Nucleus accumbens (tissue), 56 donors: ENCODE results near the gene PRPF40B.

ENCODE experiments used
- DNase-seq, 56 donors: peaks; one replicate each; lab custom pipeline; 2025; lab: John Stamatoyannopoulos, UW

Gene PRPF40B

DNA sequence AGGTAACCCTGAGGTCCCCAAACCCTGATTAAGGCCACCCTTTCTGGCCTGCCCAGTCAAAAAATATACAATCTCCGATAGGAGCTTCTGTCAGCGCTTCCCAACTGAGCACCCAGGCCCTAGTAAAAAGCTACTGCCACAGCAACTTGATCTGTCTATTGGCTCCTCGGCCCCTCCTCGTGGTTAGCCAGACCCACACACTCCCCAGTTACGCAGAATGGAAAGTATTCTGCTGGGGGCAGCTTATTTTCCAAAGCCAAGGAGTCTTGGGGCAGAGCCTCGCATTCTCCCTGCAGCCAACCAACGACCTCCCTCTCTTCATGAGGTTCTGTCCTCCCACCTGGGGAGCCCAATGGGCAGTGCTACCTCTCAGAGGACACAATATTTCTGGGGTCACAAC lies 51.8 kb downstream of the PRPF40B start:
- DNase-seq: no peak

DNA sequence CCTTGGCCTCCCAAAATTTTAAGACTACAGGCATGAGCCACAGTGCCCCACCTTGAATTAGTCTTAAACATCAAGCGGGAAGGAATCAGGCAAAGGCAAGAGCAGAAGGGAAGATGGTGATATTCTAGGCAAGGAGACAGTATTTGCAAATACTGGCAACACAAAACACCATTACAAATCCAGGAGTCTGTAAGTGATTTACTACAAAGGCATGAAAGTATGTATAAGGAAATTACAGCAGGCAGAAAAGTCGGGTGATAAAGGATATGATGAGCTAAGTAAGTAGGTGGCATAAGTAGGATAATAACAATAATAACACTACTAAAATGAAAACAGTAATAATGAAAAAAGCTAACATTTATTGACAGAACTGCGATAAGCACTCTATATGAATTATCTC lies 55.4 kb downstream of the PRPF40B start:
- DNase-seq: no peak

DNA sequence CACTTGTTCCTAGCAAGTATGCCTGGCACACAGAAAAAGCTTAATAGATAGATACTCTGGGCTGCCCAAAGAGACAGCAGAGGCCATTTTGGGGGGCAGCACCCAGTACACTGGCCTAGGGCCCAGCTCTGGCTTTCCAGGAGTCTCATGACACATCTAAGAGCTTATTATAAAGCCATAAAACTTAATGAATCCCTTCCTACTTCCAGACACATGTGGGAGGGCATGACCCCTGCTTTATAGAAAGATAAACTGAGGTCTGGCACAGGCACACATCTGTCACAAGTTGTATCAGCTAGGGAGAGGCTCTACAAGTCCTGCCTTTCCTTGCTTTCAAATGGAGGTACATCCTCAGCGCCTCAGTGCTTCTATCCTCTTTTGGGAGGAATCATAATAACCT lies 56.7 kb downstream of the PRPF40B start:
- DNase-seq: no peak

DNA sequence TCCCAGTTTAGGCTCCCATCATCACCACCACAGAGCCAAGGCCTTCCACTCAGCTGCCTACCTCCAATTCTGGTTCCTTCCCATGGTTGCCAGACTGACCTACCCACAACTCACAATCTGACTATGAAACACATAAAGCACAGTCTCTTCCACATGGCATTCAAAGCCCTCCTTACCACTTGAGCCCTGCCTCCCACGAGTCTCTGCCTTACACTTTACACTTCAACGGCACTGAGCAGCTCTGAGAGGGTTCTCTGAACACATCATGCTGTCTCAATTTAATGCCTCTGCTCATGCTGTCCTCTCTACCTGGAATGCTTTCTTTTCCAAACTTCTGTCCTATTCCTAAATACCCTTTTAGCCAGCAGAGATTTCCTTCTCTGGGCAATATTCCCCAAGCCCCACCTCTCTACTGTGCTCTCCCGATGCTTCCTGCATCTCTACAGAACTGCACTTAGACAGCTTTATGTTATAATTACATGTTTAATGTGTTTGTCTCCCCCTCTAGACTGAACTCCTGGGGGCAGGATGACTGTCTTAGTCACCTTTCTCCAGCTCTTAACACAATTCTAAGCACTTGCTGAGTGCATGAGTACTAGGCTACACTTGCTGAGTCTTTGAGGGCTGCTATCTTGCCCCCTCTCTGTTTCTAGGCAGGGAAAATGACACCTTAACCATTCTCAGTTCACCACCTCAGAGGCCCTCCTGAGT lies 60.4 kb downstream of the PRPF40B start:
- no peak for DNase-seq

DNA sequence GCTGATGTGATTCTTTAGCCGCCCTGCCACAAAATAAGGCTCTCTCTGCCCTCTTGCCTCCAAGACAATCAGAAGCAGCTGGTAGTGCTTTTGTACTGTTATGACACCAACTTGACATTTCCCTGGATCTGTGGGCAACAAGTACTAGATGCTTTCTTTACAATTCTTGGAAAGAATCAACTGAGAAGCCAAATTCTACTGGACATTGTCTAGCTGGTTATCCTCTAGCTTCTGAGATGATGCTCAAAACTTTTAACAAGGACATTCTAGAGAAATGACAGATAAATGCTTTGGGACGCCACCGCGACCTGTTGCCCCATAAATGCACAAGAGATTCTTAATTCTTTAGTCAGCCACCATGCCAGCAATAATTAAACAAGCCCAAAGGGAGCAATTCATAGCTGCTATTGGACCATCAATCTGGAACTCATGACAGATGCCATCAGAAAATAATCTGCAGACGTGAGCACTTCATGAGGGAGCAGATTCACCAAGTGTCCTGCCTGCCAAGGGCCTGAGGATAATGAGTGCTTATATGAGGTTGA lies 61.0 kb downstream of the PRPF40B start:
- no peak for DNase-seq

DNA sequence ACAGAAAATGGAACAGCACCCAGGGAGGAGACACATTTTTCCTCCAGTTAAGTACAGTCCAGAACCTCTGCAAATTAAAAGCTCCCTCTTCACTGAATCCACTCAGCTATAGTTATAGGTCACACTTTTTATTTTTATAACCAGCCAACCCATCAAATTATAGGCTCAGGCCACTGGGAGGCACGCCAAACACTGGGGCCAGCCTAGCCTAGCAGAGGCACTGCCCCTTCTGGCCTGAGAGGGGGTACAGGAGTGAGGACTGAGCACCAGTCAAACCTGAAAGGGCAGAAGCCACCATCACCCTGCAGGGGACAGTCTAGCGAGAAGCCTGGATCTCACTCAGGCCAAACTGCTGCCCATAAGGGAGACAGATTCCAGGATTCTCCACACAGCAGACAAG lies 64.6 kb downstream of the PRPF40B start:
- no peak for DNase-seq

DNA sequence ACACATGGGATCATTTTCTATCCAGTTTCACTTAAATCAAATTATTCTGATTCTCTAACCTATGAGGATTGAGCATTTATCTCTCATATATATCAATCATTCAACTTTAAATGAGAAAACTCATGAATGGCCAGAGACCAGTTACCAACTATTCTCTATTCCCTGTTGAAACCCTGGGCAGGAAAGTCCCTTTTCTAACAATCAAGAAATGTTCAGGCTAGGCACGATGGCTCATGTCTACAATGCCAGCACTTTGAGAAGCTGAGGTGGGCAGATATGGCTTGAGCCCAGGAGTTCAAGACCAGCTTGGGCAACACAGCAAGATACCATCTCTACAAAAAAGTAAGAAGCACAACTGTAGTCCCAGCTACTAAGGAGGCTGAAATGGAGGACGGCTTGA lies 65.9 kb downstream of the PRPF40B start:
- DNase-seq: no peak

DNA sequence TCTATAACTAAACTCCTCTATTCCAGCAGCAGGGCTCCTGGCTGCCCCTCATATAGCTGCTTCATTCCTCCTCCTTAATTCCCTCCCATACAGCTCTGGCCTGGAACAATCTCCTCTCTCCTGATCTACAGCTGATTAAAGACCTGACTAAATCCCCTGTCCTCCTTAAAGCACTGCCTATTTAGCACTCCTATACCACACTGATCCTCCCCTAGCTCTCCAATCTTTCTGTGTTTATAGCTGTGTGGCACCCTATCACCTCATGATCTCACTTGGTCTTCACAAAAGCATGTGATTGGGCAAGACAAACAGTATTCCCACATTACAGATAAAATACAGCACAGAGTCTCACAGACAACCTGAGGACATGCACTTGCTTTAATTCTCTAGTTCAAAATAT lies 66.4 kb downstream of the PRPF40B start:
- DNase-seq: no peak

DNA sequence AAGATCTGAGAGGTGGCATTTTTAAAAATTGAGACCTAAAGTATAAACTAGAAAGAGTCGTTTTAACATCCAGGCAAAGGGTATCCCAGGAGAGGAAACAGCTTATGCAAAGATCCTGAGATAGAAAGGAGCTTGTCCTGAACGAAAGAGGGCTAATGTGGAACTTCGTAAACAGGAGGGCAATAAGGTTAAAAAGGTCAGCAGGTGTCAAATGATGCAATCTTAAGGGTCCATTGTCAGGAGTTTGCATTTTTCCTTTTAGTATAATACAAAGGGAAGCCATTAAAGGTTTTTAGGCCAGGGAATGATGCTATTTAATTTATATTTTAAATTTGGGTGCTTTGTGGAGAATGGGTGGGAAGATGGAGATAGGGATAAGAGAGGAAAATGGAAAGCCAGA lies 69.5 kb downstream of the PRPF40B start:
- no peak for DNase-seq

DNA sequence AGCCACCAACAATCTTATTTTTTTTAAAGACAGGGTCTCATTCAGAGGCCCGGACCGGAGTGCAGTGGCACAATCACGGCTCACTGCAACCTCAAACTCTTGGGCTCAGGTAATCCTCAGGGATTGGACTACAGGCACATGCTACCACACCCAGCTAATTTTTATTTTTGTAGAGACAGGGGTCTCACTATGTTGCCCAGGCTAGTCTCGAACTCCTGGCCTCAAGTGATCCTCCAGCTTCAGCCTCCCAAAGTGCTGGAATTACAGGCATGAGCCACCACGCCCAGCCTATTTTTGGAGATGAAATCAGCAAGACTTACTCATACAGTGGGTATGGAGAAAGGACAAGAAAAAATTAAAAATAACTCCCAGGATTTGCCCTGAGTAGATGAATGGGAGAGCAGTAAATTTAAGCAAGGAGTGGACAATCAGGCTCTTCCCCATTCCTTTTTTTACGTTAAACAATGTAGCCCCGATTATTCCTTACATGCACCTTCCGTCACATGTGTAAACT lies 70.6 kb downstream of the PRPF40B start:
- no peak for DNase-seq
